Measurements from ENCODE around the gene FEZ2.
"Not testable (repeated sequence)": the region's sequence is repeated elsewhere in the genome, so short reads cannot be mapped to it uniquely, and the experiment has no call there.

Gene FEZ2, protein sequence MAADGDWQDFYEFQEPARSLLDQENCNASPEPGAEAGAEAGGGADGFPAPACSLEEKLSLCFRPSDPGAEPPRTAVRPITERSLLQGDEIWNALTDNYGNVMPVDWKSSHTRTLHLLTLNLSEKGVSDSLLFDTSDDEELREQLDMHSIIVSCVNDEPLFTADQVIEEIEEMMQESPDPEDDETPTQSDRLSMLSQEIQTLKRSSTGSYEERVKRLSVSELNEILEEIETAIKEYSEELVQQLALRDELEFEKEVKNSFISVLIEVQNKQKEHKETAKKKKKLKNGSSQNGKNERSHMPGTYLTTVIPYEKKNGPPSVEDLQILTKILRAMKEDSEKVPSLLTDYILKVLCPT

DNA sequence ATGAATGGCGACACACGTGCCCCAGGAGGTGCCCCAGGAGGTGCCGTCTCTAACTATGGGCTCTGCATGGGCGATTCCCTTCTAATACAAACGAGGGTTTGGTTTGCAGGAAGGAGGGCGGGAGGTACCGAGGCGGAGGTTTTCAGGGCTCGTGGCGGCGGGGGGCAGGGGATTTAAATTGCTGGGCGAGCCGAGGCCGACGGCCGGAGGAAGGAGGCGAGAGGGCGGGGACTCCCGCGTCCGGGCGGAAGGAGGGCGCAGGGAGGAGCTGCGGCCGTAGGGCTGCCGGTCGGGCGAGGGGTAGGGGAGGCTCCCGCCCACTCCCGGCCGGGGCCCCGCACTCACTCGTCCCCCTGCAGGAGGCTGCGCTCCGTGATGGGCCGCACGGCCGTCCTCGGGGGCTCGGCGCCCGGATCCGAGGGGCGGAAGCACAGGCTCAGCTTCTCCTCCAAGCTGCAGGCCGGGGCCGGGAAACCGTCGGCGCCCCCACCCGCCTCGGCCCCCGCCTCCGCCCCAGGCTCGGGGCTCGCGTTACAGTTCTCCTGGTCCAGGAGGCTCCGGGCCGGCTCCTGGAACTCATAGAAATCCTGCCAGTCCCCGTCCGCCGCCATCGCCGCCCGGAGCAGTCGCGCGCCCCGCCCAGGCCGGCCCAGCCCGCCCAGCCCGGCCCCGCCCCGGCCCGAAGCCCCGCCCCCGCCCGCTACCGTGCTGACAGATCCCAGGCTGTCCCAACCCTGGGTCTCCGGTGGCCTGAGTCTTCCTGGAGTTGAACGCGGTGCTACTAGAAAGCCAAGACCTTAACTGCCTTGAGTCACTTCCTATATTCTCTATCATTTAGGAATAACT is at the start of gene FEZ2:
TSS of gene FEZ2 (minus strand) at position 637 of the 846 bp plus-strand sequence. CDS start at position 611, 26 bp downstream.
- DNase-seq = peak; percentile 88

DNA sequence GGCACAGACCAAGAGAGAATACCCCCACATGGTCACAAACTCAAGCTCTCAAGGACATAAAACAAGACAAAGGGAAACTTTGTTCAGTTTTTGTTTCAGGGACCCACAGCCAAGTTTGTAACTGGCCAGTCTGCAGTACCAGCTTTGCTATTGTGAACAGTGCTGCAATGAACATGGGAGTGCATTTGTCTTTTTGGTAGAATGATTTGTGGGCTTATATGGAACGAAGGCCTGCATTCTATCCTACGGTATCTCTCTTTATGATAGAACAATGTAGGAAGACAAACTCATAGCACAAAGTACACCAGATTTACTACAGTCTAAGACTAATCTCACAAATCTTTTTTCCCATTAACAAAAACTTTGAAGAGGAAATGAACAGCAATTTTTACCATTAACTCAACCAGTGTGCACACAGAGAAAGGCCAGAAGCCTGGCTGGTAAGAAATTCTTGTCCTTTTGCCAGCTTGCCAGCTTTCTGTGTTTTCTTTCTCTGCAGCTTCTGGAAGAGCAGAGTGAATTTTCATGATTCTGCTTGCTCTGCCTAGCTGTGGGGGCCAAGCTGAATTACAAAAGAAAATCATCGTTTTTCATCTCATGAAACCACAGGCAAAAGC is 37.1 kb upstream of the FEZ2 start:
- DNase-seq = no peak

DNA sequence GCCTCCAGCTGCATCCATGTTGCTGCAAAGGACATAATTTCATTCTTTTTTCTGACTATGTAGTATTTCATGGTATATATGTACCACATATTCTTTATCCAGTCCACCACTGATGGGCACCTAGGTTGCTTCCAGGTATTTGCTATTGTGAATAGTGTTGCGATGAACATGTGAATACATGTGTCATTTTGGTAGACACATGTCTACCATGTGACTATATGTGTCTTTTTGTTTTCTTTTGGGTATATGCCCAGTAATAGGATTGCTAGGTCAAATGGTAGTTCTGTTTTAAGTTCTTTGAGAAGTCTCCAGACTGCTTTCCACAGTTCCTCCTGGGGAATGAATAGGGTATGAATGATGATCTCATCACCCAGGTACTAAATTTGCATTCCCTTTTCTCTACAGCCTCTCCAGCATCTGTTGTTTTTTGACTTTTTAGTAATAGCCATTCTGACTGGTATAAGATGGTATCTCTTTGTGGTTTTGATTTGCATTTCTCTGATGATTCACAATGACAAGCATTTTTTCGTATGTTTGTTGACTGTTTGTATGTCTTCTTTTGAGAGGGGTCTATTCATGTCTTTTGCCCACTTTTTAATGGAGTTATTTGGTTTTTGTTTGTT is 35.6 kb upstream of the FEZ2 start:
- no peak for DNase-seq

DNA sequence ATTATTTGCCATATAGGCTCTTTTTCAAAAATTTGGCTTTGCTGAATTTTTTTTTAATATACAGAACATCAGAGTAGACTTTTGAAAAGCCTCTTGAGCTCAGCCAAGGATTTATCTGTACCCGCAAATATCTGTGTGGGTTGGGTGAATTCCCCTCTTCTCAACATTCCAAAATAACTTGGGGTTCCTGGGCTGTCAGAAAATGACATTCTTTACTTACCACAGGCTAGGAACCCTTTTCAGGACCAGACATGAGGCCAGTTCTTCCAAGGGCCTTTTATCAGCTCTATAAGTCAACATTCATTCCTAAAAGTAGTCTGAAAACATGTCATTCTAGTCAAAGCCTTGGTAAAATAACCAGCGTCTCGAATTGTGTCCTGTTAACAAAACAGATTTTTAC is 28.8 kb upstream of the FEZ2 start:
- DNase-seq = no peak

DNA sequence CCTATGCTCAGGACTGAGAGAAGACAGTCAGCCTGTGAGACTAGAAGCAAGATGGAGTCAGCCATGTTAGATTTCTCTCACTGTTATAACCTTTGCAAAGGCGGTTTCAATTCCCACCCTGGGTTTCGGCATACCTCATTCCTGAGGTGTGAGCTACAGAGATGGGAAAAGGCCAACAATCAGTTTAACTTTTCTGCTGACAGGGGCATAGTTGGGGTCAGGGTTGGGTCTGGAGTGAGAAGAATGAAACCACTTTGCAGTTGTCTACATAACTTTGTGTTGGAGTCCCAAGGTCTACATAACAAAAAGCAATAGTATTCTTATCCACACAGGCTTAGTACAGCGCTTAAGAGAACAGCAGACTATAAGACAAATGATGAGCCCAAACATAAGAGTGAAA is 28.1 kb upstream of the FEZ2 start:
- DNase-seq = no peak

DNA sequence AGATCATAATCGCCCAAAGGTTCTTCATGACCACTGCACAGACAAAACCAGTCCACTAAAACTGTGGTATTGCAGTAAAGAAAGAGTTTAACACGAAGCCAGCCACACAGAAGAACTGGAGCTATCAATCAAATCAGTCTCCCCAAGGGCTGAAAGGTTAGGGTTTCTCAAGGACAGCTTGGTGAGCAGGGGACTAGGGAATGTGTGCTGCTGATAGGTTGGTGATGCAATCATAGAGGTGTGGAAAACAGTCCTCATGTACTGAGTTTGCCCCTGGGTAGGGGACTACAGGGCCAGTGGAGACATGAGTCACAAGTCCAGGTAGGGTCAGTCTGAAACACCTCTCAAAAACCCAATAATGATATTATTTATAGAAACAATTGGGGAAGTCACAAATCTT is 27.3 kb upstream of the FEZ2 start:
- DNase-seq = no peak

DNA sequence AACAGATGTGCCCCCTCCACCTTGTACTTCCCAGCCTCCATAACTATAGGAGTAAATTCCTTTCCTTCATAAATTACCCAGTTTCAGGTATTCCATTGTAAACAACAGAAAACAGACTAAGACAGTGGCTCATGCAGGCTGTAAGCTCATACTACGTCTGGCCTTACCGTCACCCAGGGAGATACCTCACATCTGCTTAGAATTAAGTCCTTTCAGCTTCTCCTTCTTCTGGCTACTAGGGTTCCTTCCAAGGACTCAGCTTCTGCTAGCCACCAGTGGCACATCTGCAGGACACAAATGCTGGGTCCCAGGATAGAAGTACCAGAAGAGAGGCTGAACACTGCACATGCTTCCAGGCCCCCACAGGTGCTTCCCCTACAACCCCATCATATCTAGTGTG is 22.4 kb upstream of the FEZ2 start:
- DNase-seq = no peak

DNA sequence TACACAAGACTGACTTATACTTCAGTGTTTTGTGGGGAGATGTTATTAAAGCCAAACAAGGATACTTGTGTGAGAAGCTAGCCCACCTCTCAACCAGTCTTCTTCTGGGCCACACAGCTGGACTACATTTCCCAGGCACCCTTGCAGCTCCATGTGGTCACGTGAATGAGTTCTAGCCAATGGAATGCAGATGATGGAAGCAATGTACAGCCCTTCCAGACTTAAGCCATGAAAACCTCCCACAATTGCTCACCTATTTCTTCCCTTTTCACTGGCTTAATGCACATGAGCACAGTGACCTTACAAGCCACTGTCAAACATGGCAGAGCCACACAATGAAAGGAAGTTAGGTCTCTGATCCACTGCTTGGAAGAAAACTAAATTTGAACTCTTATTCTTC is 20.4 kb upstream of the FEZ2 start:
- DNase-seq = peak; percentile 31

DNA sequence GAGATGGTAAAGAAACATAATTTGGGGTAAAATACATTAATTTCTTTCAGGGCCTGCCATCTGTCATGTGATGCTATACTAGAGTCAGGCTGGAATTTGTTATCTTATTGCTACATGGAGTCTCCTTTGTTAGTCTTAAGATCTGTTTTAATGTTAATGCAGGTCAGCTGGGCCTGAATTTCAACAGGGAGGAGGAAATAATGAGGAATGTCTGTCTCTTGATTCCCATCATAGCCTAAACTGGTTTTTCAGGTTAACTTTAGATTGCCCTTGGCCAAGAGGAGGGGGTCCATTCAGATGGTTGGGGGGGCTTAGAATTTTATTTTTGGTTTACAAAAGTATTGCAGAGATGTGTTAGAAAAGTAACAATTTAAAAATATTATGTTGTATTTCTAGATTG is 19.0 kb upstream of the FEZ2 start:
- no peak for DNase-seq

DNA sequence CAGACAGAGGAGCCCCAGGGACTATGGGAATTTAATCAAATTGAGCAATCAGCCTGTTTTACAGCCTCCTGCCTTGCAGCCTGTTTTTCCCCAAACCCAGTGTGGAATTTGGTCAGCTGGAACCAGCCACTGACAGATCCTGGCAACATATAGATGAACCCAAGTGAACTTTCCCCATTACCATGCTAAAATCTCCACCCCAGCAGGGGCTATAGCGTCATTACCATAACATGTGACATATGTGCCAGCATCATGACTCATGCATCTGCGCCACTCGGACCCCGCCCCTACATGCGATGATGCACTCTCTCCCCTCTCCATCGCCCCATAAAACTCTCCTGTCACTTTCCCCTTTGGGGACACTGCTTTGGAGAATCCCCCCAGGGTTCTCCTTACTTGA is 17.3 kb upstream of the FEZ2 start:
- DNase-seq = no peak

DNA sequence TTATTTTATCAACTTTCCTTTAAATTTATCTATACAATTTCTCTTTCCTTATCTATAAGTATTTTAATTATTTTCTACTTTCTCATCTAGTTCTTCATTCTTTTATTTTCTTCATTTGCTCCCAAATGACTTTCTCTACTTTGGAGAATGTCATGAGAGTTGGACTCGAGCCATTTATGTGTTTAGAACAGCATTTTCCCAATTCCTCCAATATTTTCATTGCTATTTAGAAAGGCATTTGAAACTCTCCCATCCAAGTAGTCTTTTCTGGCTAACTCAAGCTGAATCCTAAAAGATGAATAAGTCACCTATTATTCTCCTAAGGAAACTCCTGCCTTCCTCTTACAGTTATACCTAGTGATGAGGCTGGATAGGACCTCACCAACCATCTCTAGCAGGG is 15.8 kb upstream of the FEZ2 start:
- DNase-seq = no peak

DNA sequence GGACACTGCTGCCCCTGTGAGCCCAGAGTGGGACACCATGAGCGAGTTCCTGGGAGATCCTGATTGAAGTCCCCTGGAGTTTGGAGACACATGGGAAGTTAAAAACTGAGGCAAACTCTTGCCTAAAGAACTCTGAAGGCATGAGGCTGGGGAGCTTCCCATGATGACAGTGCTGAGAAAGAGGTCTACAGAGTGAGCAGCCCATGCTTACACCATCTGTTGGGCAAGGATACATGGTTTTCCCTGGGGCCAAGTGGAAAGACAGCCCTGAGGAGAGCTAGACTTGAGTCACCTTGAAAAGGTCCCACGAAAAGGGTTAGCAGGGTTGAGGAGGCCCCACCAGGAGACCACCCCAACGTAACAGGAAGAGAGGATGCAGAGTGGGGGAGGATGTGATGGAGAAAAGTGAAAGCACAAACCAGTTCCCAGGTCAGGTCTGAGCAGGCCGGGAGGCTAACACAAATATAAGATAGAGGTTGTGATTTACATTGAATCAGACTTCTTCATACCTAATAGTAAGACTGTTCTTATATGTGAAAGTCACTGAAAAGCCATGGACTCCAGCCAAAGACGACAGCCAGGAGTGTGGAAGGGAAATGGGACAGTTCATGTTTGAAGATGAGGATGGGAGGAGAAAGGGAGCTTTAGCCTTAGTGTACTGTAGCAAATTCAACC is 13.5 kb upstream of the FEZ2 start:
- DNase-seq = no peak

DNA sequence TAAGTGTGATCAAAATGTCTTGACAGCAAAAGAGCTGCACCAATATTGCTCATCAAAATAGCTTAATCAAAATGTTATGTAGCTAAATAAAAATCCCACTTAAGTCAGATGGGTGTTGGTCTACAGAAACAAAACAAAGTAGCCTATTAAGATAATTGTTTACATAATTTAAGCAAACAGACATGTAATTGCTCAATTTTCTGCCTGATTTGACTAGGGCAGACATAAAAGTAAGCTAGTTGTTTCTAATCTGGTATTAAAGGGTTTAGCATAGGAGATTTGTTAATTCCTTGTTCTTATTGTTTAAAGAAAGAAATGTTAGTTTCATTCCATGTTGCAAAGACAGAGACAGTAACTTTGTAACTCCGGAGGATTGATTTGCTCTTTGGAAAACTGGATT is 11.5 kb upstream of the FEZ2 start:
- DNase-seq = no peak

DNA sequence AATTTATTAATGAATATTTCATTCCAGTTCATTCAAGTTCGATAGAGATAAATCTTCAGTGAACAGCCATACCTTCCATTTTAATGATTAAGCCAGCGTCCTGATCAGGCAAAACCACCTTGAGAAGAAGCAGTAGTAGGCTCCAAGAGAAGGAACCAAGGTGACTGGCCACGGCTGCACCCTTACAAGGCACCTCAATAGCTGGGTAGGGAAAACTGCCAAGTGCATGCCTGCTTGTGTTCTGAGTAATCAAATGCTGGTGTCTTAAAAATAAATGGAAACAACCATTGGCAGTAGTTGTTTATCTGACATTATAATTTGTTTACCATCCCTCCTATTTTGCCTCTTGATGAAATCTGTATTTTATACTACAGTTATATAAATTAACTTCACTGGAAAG is 10.0 kb upstream of the FEZ2 start:
- no peak for DNase-seq

DNA sequence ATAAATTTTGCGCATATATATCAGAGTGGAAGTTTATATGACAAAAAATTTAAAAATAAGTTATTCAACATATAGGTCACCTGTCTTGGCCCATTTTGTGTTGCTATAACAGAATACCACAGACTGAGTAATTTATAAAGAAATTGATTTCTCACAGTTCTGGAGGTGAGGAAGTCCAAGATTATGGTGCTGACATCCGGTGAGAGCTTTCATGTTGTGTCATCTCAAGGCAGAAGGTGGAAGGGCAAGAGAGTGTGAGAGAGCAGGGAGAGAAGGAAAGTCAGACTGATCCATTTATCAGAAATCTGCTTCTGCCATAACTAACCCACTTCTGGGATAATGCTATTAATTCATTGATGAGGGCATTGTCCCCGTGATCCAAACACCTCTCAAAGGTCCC is 9.0 kb upstream of the FEZ2 start:
- DNase-seq = no peak

DNA sequence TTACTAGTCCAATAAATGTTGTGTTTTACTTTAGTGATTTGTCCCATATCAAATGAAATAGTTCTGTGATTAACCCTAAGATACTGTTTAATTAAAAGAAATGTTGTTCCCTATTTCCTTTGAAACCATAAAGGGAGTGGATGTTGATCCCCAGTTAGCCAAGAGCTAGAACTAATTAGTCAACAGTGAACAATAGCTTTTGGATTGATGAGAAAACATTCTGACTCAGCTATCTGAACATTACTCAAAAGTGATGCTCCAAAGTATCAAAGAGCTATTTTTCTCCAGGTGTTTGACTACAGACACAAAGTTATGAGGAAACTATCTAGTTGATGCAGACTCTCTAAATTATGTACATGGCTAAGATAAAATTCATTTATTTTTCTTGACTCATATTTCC is 7.3 kb upstream of the FEZ2 start:
- DNase-seq = no peak

DNA sequence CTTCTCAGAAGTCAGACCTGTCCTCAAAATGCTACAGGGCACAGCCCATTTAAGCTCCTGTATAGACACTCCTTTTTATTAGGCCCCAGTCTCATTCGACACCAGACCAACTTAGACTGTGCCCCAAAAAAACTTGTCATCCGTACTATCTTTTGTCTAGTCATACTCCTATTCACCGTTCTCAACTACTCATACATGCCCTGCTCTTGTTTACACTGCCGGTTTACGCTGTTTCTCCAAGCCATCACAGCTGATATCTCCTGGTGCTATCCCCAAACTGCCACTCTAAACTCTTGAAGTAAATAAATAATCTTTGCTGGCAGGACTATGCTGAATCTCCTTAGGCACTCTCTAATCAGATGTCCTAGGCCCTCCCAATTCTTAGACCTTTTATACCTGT is 5.7 kb upstream of the FEZ2 start:
- DNase-seq = not testable (repeated sequence)

DNA sequence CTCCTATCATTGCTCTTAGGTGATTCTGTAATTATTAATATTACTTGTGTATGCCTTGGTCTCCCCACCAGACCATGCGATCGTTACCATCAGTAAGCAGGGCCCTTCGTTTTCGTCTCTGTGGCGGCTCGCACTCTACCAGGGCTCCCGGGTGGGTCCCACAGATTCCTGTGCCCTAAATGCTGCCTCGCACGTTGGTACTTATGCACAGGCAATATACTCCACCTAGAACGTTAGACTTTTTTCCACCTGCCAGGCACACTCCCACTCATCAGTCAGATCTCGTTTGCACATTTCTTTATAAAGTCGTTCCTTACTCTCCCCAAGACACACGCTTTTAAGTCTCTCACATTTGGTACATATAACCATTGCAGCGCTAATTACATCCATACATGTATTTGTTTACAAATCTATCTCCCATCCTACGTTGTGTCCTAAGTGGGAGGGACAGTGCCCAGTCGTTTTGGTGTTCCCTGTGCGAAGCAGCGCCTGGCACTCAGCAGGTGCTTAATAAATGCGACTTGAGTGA is 901 bp downstream of the FEZ2 start:
- DNase-seq = no peak

DNA sequence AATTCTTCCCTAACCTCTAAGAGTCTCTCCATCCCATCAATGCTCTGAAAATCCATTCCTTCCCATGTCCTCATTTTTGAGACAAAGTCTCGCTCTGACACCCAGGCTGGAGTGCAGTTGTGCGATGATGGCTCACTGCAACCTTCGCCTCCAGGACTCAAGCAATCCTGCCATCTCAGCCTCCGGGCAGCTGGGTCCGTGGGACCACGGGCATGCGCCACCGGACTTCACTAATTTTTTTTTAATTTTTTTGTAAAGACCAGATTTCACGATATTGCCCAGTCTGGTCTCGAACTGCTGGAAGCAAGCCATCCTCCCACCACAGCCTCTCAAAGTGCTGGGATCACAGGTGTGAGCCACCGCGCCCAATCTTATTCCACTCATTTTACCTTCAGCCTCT is 1.6 kb downstream of the FEZ2 start:
- no peak for DNase-seq

DNA sequence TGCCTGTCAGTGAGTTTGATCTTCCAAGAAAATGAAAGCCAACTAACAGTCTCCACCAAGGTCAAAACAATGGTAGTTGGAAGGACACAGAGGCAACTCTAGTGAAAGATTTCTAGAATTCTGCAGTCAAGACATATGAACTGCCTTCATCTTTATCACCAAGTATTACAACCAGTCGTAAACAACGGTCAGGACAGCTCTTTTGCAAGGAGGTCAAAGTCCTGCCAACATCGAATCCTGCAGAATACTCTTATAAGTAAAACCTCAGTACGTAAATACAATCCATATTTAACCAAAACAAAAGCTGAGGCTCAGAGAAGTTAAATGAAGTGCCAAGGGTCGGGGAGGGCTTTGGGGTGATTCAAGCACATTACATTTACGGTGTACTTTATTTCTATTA is 3.1 kb downstream of the FEZ2 start:
- DNase-seq = no peak

DNA sequence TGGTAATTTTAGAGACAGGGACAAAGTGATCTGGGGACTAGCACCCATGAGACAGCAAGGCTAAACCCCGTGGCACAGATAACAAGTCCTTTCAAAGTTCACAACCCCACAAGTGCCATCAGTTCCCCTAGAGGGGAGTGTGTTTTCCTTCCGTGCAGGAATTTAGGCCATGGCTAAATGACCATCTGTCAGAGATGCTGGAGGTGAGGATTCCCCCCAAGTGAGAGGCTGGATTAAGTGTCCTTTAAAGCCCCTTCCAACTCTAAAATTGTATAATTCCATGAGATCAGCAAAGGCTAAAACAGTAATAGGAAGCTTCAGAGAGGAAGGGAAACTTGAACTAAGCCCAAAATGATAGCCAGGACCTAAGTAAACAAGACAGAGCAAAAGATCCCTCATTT is 8.7 kb downstream of the FEZ2 start:
- no peak for DNase-seq

DNA sequence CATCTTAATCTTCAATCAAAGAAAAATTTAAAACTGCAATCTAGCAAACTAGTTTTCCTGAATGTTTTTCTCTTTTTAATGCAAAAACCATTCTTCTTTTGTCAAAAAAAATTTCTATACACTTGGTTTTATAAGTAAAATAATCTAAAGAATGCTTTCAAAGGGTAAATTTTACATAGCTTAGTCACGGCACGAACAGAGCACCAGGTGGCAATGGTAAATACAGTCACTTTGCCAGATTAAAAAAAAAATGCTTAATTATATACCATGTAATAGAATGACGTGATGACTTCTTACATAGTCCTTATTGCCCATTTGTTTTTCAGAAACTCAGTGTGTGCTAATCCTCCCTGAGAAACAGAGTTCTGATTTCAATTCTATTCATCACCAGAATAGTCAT is 10.4 kb downstream of the FEZ2 start:
- DNase-seq = no peak

DNA sequence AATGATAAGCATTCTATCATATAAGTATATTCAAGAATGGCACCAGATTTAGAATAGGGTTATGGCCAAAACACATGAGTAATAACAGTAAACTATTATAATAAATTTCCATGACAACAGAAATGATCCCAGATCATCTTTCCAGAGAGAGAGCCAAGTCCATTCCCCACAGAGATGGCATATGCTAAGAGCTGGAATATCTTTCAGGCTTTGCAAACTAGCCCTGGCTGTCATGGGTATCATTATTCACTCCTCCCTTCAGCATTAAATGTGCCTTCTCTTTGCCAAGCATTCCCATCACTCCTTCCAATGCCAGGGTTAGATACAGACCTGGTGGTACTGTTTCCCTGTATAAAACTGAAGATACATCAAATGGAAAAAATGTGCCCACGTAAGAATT is 10.9 kb downstream of the FEZ2 start:
- no peak for DNase-seq
